GM19468 (cell line): Measurements from ENCODE around the gene MRE11.
"Not testable (repeated sequence)": the region's sequence is repeated elsewhere in the genome, so short reads cannot be mapped to it uniquely, and the experiment has no call there.

ENCODE experiments used
- ATAC-seq: cut with Tn5 transposase; IDR thresholded peaks from one replicate; pipeline ENCODE4 v1.9.1; 2021; ENCODE audit warnings: mild to moderate bottlenecking, moderate library complexity, moderate number of reproducible peaks; ENCODE audit not compliant: unreplicated experiment; ENCODE audit errors: extremely low read depth

MRE11 gene

GRCh38 chr11:94507485-94507884 is 13.8 kb upstream of the MRE11 start:
- ATAC-seq: no peak

- ATAC-seq: not testable (repeated sequence)
These were observed 12.9 kb upstream of the MRE11 start for GRCh38 chr11:94506513-94506912.

- ATAC-seq: no peak
These were observed 11.1 kb upstream of the MRE11 start for GRCh38 chr11:94504689-94505293.

DNA sequence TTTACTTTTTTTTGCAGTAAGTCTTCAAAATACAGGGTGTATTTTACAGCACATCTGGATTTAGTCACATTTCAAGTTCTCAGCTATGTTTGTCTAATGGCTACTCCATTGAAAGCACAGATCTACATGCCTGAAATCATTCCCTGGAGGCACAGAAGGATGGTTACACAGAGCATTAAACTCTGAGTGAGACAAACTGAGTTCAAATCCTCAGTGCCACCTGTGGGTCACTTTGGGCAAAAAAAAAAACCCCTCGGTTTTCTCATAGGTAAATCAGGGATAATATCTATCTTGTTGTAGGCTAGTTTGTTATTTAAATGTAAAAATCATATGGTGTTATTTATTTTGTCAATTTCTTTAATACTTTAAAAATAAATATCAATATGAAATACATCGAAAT is 7.9 kb upstream of the MRE11 start:
- no peak for ATAC-seq

DNA sequence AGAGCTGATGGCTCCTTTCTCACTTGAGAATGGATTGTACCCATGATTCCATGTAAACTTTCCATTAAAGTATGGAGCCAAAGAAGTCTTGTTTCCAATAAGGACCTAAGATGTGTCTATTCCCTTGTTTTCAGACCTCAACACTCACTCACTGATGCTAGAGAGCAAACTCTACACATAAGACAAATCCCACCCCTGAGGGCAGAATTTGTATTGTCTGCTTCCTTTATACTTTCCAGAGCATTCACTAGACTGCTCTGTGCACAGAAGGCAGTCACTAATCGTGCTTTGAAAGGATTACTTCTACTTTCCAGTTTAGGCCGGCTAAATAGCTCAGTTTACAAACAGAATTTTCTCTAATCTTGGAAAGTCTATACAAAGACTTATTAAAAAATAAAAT is 6.5 kb upstream of the MRE11 start:
- ATAC-seq: no peak

GRCh38 chr11:94494126-94494680 is 559 bp upstream of the MRE11 start:
- ATAC-seq: peak; percentile 5

GRCh38 chr11:94486068-94486467 is 7.6 kb downstream of the MRE11 start:
- ATAC-seq: no peak

- ATAC-seq: no peak
These were observed 12.3 kb downstream of the MRE11 start for GRCh38 chr11:94481342-94481741.

DNA sequence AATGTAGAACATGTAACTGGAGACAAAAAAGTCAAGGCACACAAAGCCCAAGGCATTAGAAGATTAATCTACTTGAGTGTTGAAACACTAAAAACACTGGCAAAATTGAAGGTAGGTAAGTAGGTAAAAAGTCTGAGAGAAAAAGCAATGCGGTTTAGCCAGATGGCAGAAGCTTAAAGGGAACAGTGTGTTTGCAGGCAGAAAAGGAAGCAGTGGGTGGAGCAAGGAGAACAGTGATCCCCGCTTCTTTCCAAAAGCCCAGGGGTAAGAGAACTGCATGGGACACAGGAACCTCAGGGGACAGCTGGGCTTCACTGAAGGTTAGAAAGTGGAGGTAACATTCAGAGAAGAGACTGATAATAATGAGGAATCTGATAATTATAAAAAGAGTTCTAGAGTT is 16.0 kb downstream of the MRE11 start:
- no peak for ATAC-seq

GRCh38 chr11:94472916-94473799 is 20.5 kb downstream of the MRE11 start:
- ATAC-seq: peak; percentile 61

DNA sequence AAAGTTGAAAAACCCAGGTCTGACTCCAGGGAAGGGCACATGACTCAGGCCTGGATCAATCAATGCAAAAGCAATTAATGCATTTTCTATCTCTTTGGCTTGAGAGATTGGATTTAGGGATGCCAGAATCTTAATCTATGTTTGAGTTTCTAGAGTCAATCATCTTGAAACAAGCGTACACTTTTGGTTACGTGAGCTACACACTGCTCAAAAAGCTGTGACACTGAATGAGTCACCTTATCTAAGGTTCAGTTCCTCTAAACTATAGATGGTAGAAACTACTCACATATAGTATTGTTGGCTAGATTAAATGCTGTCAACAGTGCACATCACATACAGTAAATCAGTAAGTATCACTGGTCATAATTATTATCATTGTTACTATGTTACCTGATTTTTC is 24.2 kb downstream of the MRE11 start:
- peak; percentile 86 for ATAC-seq

- ATAC-seq: no peak
These were observed 34.1 kb downstream of the MRE11 start for GRCh38 chr11:94459576-94459975.

GRCh38 chr11:94457118-94458029 is 36.3 kb downstream of the MRE11 start:
- ATAC-seq: no peak

DNA sequence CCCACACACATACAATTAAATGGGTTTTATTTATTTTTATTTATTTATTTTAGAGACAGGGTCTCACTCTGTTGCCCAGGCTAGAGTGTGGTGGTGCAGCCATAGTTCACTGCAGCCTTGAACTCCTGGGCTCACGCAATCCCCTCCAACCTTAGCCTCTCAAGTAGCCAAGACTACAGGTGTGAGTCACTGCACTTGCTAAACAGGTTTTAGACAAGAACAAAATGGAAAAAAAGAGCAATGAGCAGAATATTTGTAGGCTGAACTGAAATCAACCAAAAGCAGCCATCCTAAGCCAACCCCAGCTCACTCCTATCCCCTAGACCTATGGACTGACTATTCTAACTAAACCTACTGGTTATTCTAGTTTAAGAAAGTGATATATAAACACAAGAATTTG is 37.8 kb downstream of the MRE11 start:
- no peak for ATAC-seq

DNA sequence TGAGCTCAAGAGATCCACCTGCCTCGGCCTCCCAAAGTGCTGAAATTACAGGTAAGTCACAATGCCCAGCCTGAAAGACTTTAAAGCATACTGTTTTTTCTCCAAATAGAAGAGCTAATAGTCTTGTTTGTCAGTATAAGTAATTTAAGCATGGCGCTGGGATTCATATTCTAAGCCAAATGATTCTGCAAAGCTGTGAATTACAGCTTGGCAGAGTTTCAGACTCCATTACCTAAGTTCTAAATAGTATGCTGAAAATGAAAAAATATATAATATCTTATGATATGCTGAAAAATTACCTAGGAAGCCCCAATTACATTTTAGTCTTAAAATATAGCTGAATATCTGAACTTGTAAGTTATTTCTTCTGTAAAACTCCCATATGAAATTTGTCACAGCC is 39.3 kb downstream of the MRE11 start:
- no peak for ATAC-seq

- no peak for ATAC-seq
These were observed 40.7 kb downstream of the MRE11 start for GRCh38 chr11:94452988-94453387.

DNA sequence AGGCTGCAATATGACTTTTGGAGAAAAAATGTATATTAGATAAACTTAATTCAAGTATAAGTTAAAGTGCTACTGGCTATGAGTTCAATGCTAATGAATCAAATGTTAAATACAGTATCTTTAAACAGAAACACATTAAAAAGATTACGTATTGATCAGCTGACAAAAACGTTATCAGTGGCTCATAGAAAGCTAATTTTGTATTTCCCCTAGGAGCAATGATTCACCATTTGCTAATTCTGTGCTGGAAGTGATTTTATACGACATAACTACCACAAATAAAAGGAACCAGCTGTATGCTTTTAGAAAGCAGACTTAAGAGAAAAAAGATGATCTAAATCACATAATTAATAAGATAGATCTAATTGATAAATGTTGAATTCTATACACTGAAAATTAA is 43.6 kb downstream of the MRE11 start:
- ATAC-seq: no peak

GRCh38 chr11:94449437-94449836 is 44.2 kb downstream of the MRE11 start:
- ATAC-seq: no peak

DNA sequence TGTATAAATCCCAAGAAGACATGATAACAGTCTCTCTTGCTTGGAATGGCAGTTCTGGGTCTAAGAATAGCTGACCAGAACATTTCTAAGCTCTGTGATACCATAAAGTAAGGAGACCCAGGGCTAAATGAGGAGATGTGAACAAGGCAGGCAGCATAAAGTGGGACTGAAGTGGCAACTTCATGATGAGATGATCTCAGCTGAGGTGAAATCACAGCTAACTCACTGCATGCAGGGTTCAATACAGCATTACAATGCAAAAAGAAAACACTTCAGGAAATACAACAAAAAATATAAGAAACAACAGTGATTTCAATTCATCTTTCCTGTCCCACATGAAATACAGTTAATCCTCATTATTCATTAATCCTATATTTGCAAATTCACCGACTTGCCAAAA is 44.6 kb downstream of the MRE11 start:
- no peak for ATAC-seq

GRCh38 chr11:94447149-94447548 is 46.5 kb downstream of the MRE11 start:
- no peak for ATAC-seq
